Stimulated activated naive CD8-positive, alpha-beta T cell treated with anti-CD3 and anti-CD28 coated beads, Interleukin-15, amount 100 ng/mL, for 72 hours (primary cell): ENCODE measurements around the gene NRDC.
"Not testable (repeated sequence)": the region's sequence is repeated elsewhere in the genome, so short reads cannot be mapped to it uniquely, and the experiment has no call there.

Experiments
- ATAC-seq: fragments of 150-1000 bp; cut with Tn5 transposase; 2 replicates; pipeline ENCODE4 v1.10.0; 2021; ENCODE audit warnings: mild to moderate bottlenecking, moderate library complexity
- DNase-seq, 2 donors: peaks; one replicate each; pipeline ENCODE4 v3.0.0; 2021 to 2022
- H3K27ac Mint-ChIP-seq, 2 donors: one replicate each; pipeline ENCODE4 v1.8.0; 2022; ENCODE audit warnings: mild to moderate bottlenecking in 2 of 2, mixed read lengths in 2 of 2, moderate library complexity in 2 of 2
- H3K27me3 Mint-ChIP-seq: one replicate; pipeline ENCODE4 v1.8.0; 2022; ENCODE audit warnings: mixed read lengths
- H3K4me1 Mint-ChIP-seq: one replicate; pipeline ENCODE4 v1.8.0; 2022; ENCODE audit warnings: mild to moderate bottlenecking, mixed read lengths
- H3K4me3 Mint-ChIP-seq, 2 donors: one replicate each; pipeline ENCODE4 v1.8.0; 2022; ENCODE audit warnings: mild to moderate bottlenecking in 2 of 2, mixed read lengths in 2 of 2, moderate library complexity in 1 of 2
- H3K9me3 Mint-ChIP-seq, 2 donors: one replicate each; pipeline ENCODE4 v1.8.0; 2022; ENCODE audit warnings: mixed read lengths in 2 of 2

Gene NRDC

DNA sequence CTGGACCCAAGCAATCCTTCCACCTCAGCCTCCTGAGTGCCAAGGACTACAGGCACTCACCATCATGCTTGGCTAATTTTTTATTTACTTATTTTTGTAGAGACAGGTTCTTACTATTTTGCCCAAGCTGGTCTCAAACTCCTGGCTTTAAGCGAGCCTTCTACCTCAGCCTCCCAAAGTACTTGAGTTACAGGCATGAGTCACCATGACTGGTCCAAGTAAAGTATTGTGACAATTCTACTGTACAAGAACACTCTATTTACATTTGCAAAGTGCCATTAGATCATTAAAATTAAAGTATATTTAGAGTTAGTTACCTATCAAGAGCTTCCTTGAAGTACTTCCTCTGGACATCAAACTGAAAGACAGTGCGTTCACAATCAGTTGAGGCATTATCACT, 44.8 kb downstream of the NRDC start:
- DNase-seq = no peak

DNA sequence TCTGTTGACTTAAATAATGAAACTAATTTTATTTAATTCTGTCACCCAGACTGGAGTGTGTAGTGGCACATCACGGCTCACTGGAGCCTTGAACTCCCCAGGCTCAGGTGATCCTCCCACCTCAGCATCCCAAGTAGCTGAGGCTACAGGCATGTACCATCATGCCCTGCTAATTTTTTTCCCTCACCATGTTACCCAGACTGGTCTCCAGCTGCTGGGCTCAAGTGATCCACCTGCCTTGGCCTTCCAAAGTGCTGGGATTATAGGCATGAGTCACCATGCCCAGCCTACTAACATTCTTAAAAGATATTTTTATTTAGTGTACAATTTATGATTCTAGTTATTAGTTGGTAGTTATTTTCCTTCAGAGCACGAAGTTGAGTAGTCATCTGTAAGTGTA, 49.5 kb downstream of the NRDC start:
- no peaks in the 10 kb centered on the region for H3K9me3 Mint-ChIP-seq
- ATAC-seq (no peak), DNase-seq (no peak)
- H3K27me3 Mint-ChIP-seq = no peaks in the 10 kb centered on the region
- no peaks in the 10 kb centered on the region for H3K4me1 Mint-ChIP-seq
- no peak overlapping the region for H3K4me3 Mint-ChIP-seq
- no peak overlapping the region for H3K27ac Mint-ChIP-seq

More for the DNA sequence above, 44.8 kb downstream of the NRDC start:
- no peak for ATAC-seq
- Mint-ChIP-seq H3K27me3 (no peaks in the 10 kb centered on the region), H3K4me1 (no peaks in the 10 kb centered on the region), H3K4me3 (no peak overlapping the region), H3K27ac (no peak overlapping the region), H3K9me3 (no peaks in the 10 kb centered on the region)

DNA sequence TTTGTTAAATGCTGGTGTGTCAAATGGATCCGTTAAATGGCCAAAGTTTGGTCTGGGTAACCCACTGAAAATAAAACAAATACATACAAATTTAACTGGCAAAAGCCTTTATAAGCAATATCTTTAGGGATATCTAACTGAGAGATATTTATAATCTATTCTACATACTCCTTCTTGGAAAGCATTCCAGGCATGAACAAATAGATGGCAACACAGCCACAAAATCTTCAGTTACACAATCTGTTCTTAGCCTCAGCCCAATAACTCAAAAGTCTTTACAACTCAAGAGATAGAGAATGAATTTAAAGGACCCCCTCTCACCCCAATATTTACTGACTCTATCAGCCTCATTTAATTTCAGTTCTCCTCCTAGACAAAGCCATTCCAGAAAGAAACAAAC, 58.7 kb downstream of the NRDC start:
- Mint-ChIP-seq H3K4me3 (no peak overlapping the region), H3K27ac (no peak overlapping the region), H3K27me3 (no peaks in the 10 kb centered on the region), H3K4me1 (no peaks in the 10 kb centered on the region), H3K9me3 (no peaks in the 10 kb centered on the region)
- no peak for DNase-seq
- ATAC-seq = no peak

GRCh38 chr1:51819021-51819420, 59.5 kb downstream of the NRDC start:
- not testable (repeated sequence) for H3K27me3 Mint-ChIP-seq, H3K27ac Mint-ChIP-seq, H3K4me1 Mint-ChIP-seq, H3K4me3 Mint-ChIP-seq, H3K9me3 Mint-ChIP-seq, ATAC-seq, DNase-seq

- no peak for DNase-seq
- Mint-ChIP-seq H3K4me1 (no peaks in the 10 kb centered on the region), H3K9me3 (no peaks in the 10 kb centered on the region), H3K4me3 (no peak overlapping the region), H3K27me3 (no peaks in the 10 kb centered on the region), H3K27ac (peak overlapping the region in 1 of 2 donors; percentile 48)
- ATAC-seq = no peak
Observed at GRCh38 chr1:51818487-51818886, 60.0 kb downstream of the NRDC start.

- ATAC-seq = no peak
- no peak overlapping the region for H3K27ac Mint-ChIP-seq
- no peaks in the 10 kb centered on the region for H3K4me1 Mint-ChIP-seq
- no peaks in the 10 kb centered on the region for H3K9me3 Mint-ChIP-seq
- no peak for DNase-seq
- H3K4me3 Mint-ChIP-seq = no peak overlapping the region
- H3K27me3 Mint-ChIP-seq = no peaks in the 10 kb centered on the region
Observed at GRCh38 chr1:51814513-51814912, 64.0 kb downstream of the NRDC start.

DNA sequence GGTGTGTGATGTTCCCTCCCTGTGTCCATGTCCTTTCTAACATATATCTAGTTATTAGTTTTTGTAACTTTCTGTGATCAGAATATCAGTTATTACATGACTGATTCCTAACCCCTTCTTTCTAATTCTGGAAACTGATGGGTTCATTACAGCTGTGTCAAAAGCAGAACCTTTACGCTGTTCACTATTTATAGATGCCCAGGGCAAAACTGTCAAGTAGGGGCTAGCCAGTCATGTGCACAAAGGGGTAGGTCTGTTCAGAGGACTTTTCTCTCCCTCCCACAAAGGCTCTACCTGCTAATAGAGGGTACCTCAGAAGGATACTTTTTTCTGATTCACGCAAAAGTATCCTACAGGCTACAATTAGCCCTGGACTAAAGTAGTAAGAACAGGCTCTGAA, 79.2 kb downstream of the NRDC start:
- H3K27ac Mint-ChIP-seq = no peak overlapping the region
- DNase-seq = no peak
- no peaks in the 10 kb centered on the region for H3K4me1 Mint-ChIP-seq
- ATAC-seq = no peak
- H3K27me3 Mint-ChIP-seq = no peaks in the 10 kb centered on the region
- H3K4me3 Mint-ChIP-seq = no peak overlapping the region
- no peaks in the 10 kb centered on the region for H3K9me3 Mint-ChIP-seq

GRCh38 chr1:51794868-51795267, 83.7 kb downstream of the NRDC start:
- Mint-ChIP-seq H3K4me1 (peaks cover 19% of the 10 kb centered on the region), H3K4me3 (no peak overlapping the region), H3K27me3 (no peaks in the 10 kb centered on the region), H3K27ac (no peak overlapping the region), H3K9me3 (no peaks in the 10 kb centered on the region)
- no peak for ATAC-seq
- no peak for DNase-seq

- Mint-ChIP-seq H3K27ac (peak overlapping the region in 1 of 2 donors; percentile 43), H3K4me3 (no peak overlapping the region), H3K27me3 (no peaks in the 10 kb centered on the region), H3K4me1 (peaks cover 19% of the 10 kb centered on the region), H3K9me3 (no peaks in the 10 kb centered on the region)
- no peak for ATAC-seq
- no peak for DNase-seq
Observed at GRCh38 chr1:51794260-51794659, 84.3 kb downstream of the NRDC start.

GRCh38 chr1:51792864-51793263, 85.7 kb downstream of the NRDC start:
- H3K4me1 Mint-ChIP-seq = peaks cover 19% of the 10 kb centered on the region
- ATAC-seq (peak; percentile 90), DNase-seq (peak in 1 of 2 donors; percentile 23)
- no peaks in the 10 kb centered on the region for H3K27me3 Mint-ChIP-seq
- no peaks in the 10 kb centered on the region for H3K9me3 Mint-ChIP-seq
- peak overlapping the region in 1 of 2 donors; percentile 48 for H3K27ac Mint-ChIP-seq
- no peak overlapping the region for H3K4me3 Mint-ChIP-seq

- H3K9me3 Mint-ChIP-seq = no peaks in the 10 kb centered on the region
- no peak overlapping the region for H3K4me3 Mint-ChIP-seq
- ATAC-seq (no peak), DNase-seq (no peak)
- peak overlapping the region; percentile 11 to 85 for H3K27ac Mint-ChIP-seq
- H3K4me1 Mint-ChIP-seq = peaks cover 19% of the 10 kb centered on the region
- no peaks in the 10 kb centered on the region for H3K27me3 Mint-ChIP-seq
Observed at GRCh38 chr1:51791888-51792287, 86.6 kb downstream of the NRDC start.

GRCh38 chr1:51790385-51790784, 88.1 kb downstream of the NRDC start:
- no peak for DNase-seq
- no peak for ATAC-seq
- Mint-ChIP-seq H3K27me3 (no peaks in the 10 kb centered on the region), H3K9me3 (no peaks in the 10 kb centered on the region), H3K4me1 (peaks cover 19% of the 10 kb centered on the region), H3K27ac (peak overlapping the region; percentile 64 to 86), H3K4me3 (no peak overlapping the region)

GRCh38 chr1:51789342-51789741, 89.2 kb downstream of the NRDC start:
- H3K27me3 Mint-ChIP-seq = no peaks in the 10 kb centered on the region
- H3K4me1 Mint-ChIP-seq = peaks cover 19% of the 10 kb centered on the region
- ATAC-seq = no peak
- DNase-seq = no peak
- H3K4me3 Mint-ChIP-seq = no peak overlapping the region
- H3K9me3 Mint-ChIP-seq = no peaks in the 10 kb centered on the region
- H3K27ac Mint-ChIP-seq = no peak overlapping the region

GRCh38 chr1:51788938-51789337, 89.6 kb downstream of the NRDC start:
- Mint-ChIP-seq H3K27ac (no peak overlapping the region), H3K4me1 (peaks cover 17% of the 10 kb centered on the region), H3K27me3 (no peaks in the 10 kb centered on the region), H3K9me3 (no peaks in the 10 kb centered on the region), H3K4me3 (no peak overlapping the region)
- ATAC-seq (no peak), DNase-seq (no peak)

DNA sequence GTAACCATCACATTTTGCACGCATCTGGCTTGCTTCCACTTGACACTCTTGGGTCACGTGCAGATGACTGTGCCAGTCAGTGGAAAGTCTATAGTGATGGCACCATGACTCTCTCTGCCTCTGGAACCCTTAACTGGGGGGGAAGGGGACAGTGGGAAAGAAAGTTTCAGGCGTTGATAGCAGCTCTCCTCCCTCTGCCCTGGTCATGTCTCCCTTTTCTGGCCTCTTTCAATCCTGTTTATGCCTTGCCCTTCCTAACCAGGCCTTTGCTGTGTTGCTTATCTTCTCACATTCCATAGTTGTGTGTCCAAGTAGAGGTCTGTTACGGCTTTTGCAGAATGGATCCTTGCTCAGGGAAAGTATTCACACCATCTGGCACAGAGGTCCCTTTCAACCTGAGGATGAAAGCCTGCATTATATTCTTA, 93.5 kb downstream of the NRDC start:
- H3K4me3 Mint-ChIP-seq = no peak overlapping the region
- no peaks in the 10 kb centered on the region for H3K4me1 Mint-ChIP-seq
- H3K27ac Mint-ChIP-seq = peak overlapping the region in 1 of 2 donors; percentile 21
- ATAC-seq (no peak), DNase-seq (no peak)
- no peaks in the 10 kb centered on the region for H3K27me3 Mint-ChIP-seq
- H3K9me3 Mint-ChIP-seq = no peaks in the 10 kb centered on the region

DNA sequence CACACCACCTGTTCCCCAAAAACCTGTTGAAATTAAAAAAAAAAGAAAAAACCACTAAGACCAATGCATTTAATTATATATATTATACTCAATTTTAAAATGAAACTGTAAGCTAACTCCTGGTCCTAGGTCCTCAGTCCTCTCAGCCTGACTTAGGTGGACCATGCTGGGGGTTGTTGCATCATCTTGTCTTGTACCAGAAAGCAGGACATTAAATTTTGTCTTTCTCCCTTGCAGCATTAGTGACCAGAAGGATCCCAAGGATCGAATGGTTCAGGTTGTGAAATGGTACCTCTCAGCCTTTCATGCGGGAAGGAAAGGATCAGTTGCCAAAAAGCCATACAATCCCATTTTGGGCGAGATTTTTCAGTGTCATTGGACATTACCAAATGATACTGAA, 97.6 kb downstream of the NRDC start:
- DNase-seq = no peak
- no peak for ATAC-seq
- no peak overlapping the region for H3K27ac Mint-ChIP-seq
- no peaks in the 10 kb centered on the region for H3K9me3 Mint-ChIP-seq
- no peaks in the 10 kb centered on the region for H3K27me3 Mint-ChIP-seq
- peaks cover 4% of the 10 kb centered on the region for H3K4me1 Mint-ChIP-seq
- H3K4me3 Mint-ChIP-seq = no peak overlapping the region

- Mint-ChIP-seq H3K4me1 (peaks cover 18% of the 10 kb centered on the region), H3K27ac (peak overlapping the region in 1 of 2 donors; percentile 6), H3K9me3 (no peaks in the 10 kb centered on the region), H3K27me3 (no peaks in the 10 kb centered on the region), H3K4me3 (no peak overlapping the region)
- ATAC-seq (no peak), DNase-seq (no peak)
Observed at GRCh38 chr1:51776408-51776807, 102.1 kb downstream of the NRDC start.
